ENCODE measurements around the gene SSBP1.

- TF ChIP-seq CTCF (IDR thresholded peaks at IDR 0.05): no peak
- TF ChIP-seq EP300 (IDR thresholded peaks at IDR 0.05): no peak
- no peak for TF ChIP-seq POLR2AphosphoS5 (IDR thresholded peaks at IDR 0.05)
- no peak for TF ChIP-seq POLR2A (IDR thresholded peaks at IDR 0.05)
Observed at GRCh38 chr7:141697211-141697871, 40.8 kb upstream of the SSBP1 start.

All from stomach (tissue), 4 donors.